ENCODE measurements around the gene ARTN.

The ARTN gene

DNA sequence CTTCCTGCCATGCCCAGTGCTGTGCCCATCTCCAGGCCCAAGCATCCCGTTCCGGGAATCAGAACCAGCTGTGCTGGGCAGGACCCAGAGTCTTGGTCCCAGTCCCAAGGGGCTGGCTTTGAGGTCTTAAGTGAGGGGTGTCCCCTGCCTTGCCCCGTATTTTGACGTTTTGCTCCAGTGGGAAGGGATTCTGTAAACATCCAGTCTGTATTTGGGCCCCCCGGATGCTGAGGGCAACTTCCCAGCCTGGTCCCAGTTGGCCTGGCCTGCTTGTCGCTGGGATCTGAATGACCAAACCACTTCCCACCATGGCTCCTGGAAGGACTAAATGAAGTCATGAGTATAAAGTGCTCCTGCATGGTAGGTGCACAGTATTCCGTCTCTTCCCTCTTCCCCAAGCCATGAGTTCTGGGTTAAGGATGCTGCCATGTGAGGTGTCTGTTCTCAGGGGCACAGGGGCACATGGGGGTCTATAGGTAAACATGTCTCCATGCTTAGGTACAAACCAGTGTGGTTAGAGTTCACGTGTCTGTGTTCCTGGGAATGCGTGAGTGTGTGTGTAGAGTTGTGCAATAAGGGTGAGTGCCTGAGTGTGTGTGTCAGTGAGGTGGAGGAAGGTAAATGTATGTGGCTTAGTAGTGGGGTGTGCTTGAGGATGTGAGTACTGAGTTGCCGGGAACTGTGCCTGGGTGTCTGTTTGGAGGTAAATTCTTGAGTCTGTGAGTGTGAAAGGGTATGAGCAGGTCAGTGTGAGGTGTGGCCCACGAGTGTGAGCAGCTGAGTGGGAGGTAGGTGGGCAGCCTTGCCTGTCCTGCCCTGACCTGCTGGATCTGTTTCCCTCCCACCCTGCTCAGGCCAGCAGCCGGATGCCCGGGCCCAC, 46.9 kb downstream of the ARTN start:
- peaks cover 52% of the 10 kb centered on the region for H3K36me3 ChIP-seq (ENCODE audit: low read depth)
- TF ChIP-seq, protein P1, sequence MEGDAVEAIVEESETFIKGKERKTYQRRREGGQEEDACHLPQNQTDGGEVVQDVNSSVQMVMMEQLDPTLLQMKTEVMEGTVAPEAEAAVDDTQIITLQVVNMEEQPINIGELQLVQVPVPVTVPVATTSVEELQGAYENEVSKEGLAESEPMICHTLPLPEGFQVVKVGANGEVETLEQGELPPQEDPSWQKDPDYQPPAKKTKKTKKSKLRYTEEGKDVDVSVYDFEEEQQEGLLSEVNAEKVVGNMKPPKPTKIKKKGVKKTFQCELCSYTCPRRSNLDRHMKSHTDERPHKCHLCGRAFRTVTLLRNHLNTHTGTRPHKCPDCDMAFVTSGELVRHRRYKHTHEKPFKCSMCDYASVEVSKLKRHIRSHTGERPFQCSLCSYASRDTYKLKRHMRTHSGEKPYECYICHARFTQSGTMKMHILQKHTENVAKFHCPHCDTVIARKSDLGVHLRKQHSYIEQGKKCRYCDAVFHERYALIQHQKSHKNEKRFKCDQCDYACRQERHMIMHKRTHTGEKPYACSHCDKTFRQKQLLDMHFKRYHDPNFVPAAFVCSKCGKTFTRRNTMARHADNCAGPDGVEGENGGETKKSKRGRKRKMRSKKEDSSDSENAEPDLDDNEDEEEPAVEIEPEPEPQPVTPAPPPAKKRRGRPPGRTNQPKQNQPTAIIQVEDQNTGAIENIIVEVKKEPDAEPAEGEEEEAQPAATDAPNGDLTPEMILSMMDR (IDR thresholded peaks at IDR 0.05; ENCODE audit: poor library complexity, severe bottlenecking), result no peak
- peak overlapping the region; percentile 66 for H3K4me3 ChIP-seq (ENCODE audit: severe bottlenecking)
- no peak for DNase-seq (ENCODE audit: low spot score)
- H3K27me3 ChIP-seq (ENCODE audit: insufficient read depth, poor library complexity, severe bottlenecking), result no peaks in the 10 kb centered on the region
- peak; percentile 62 for ATAC-seq (ENCODE audit: low read depth)
- H3K27ac ChIP-seq (ENCODE audit: poor library complexity, severe bottlenecking), result peak overlapping the region; percentile 91
- no peaks in the 10 kb centered on the region for H3K9me3 ChIP-seq (ENCODE audit: severe bottlenecking)
- peaks cover 10% of the 10 kb centered on the region for H3K4me1 ChIP-seq (ENCODE audit: insufficient read depth, poor library complexity, severe bottlenecking)

DNA sequence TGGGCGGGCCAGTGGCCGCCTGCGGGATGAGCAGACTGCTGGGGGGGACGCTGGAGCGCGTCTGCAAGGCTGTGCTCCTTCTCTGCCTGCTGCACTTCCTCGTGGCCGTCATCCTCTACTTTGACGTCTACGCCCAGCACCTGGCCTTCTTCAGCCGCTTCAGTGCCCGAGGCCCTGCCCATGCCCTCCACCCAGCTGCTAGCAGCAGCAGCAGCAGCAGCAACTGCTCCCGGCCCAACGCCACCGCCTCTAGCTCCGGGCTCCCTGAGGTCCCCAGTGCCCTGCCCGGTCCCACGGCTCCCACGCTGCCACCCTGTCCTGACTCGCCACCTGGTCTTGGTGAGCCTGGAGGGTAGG, 47.5 kb downstream of the ARTN start:
- Histone ChIP-seq H3K4me1 (ENCODE audit: insufficient read depth, poor library complexity, severe bottlenecking) (peaks cover 10% of the 10 kb centered on the region), H3K27me3 (ENCODE audit: insufficient read depth, poor library complexity, severe bottlenecking) (no peaks in the 10 kb centered on the region), H3K4me3 (ENCODE audit: severe bottlenecking) (peak overlapping the region; percentile 66), H3K9me3 (ENCODE audit: severe bottlenecking) (no peaks in the 10 kb centered on the region), H3K36me3 (ENCODE audit: low read depth) (peaks cover 57% of the 10 kb centered on the region), H3K27ac (ENCODE audit: poor library complexity, severe bottlenecking) (peak overlapping the region; percentile 91)
- TF ChIP-seq, protein P1 (IDR thresholded peaks at IDR 0.05; ENCODE audit: poor library complexity, severe bottlenecking), result no peak
- DNase-seq (ENCODE audit: low spot score), result no peak
- peak; percentile 38 for ATAC-seq (ENCODE audit: low read depth)

DNA sequence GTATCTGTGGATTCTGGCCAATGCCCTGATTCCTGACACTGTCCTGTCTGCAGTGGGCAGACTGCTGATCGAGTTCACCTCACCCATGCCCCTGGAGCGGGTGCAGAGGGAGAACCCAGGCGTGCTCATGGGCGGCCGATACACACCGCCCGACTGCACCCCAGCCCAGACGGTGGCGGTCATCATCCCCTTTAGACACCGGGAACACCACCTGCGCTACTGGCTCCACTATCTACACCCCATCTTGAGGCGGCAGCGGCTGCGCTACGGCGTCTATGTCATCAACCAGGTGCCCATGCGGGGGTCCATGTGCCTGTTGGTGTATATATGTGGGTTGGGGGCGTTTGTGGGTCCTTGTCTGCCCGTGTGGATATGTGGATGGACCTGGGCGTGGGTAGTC, 48.0 kb downstream of the ARTN start:
- Histone ChIP-seq H3K27me3 (ENCODE audit: insufficient read depth, poor library complexity, severe bottlenecking) (no peaks in the 10 kb centered on the region), H3K9me3 (ENCODE audit: severe bottlenecking) (no peaks in the 10 kb centered on the region), H3K4me3 (ENCODE audit: severe bottlenecking) (no peak overlapping the region), H3K27ac (ENCODE audit: poor library complexity, severe bottlenecking) (peak overlapping the region; percentile 91), H3K36me3 (ENCODE audit: low read depth) (peaks cover 57% of the 10 kb centered on the region), H3K4me1 (ENCODE audit: insufficient read depth, poor library complexity, severe bottlenecking) (peaks cover 10% of the 10 kb centered on the region)
- TF ChIP-seq, protein P1 (IDR thresholded peaks at IDR 0.05; ENCODE audit: poor library complexity, severe bottlenecking), result no peak
- ATAC-seq (ENCODE audit: low read depth) (no peak), DNase-seq (ENCODE audit: low spot score) (no peak)

GRCh38 chr1:43982241-43982640, 48.6 kb downstream of the ARTN start:
- Histone ChIP-seq H3K36me3 (ENCODE audit: low read depth) (peaks cover 52% of the 10 kb centered on the region), H3K9me3 (ENCODE audit: severe bottlenecking) (no peaks in the 10 kb centered on the region), H3K27me3 (ENCODE audit: insufficient read depth, poor library complexity, severe bottlenecking) (no peaks in the 10 kb centered on the region), H3K27ac (ENCODE audit: poor library complexity, severe bottlenecking) (no peak overlapping the region), H3K4me1 (ENCODE audit: insufficient read depth, poor library complexity, severe bottlenecking) (peaks cover 10% of the 10 kb centered on the region), H3K4me3 (ENCODE audit: severe bottlenecking) (no peak overlapping the region)
- DNase-seq (ENCODE audit: low spot score) (no peak), ATAC-seq (ENCODE audit: low read depth) (no peak)
- TF ChIP-seq, protein P1 (IDR thresholded peaks at IDR 0.05; ENCODE audit: poor library complexity, severe bottlenecking), result no peak

DNA sequence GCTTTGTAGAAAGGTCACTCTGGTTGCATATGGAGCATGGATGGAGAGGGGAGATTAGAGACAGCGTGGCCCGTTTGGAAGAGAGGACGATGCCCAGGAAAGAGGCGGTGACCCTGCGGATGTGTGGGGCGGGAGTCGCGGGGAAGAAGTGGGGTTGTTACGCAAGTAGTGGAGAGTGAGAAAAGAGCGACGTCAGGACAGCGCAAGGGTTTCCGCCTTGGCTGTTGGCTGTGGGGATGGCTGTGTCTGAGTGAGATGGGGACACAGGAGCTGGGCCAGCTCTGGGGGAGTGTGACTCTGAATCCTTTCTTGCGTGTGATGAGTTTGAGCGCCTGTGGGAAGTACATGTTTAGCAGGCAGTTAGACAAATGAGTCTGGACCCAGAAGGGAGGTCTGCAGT, 49.2 kb downstream of the ARTN start:
- peaks cover 10% of the 10 kb centered on the region for H3K4me1 ChIP-seq (ENCODE audit: insufficient read depth, poor library complexity, severe bottlenecking)
- no peak overlapping the region for H3K27ac ChIP-seq (ENCODE audit: poor library complexity, severe bottlenecking)
- H3K4me3 ChIP-seq (ENCODE audit: severe bottlenecking), result no peak overlapping the region
- no peaks in the 10 kb centered on the region for H3K9me3 ChIP-seq (ENCODE audit: severe bottlenecking)
- DNase-seq (ENCODE audit: low spot score), result no peak
- no peaks in the 10 kb centered on the region for H3K27me3 ChIP-seq (ENCODE audit: insufficient read depth, poor library complexity, severe bottlenecking)
- TF ChIP-seq, protein P1 (IDR thresholded peaks at IDR 0.05; ENCODE audit: poor library complexity, severe bottlenecking), result no peak
- H3K36me3 ChIP-seq (ENCODE audit: low read depth), result peaks cover 46% of the 10 kb centered on the region
- ATAC-seq (ENCODE audit: low read depth), result no peak

All from RWPE2 (cell line).